ENCODE data around the gene PCID2. TPM values are rescaled to one million over a fixed set of nuclear protein-coding genes. Genes with fewer than 3 reads are reported as not detected.

PCID2 gene
- total and polyA plus RNA-seq, 8 donors = 25.9 to 81.7 (median 40.9) TPM

DNA sequence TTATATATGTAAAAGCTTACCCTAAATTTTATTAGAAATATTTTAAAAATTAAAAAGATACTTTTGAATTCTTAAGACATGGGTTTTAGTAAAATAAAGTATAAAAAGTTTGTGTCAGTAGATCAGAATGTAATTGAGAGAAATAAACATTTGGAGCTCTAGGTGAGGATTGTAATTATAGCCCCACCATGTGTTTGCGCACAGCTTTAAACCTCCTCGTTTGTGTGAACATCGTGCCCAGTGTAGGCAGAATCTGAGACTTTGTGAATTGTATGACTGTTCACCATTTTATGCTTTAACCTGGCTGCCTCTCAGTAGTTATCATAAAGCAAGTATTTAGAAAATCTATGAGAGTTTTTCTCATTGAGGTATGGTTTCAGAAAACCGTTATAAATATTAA, 30.1 kb upstream of the PCID2 start:
- Histone ChIP-seq H3K4me3 (no peak overlapping the region), H3K9me3 (no peaks in the 10 kb centered on the region), H3K36me3 (peaks cover 33 to 98% (median 94%) of the 10 kb centered on the region in 4 donors), H3K27ac (no peak overlapping the region), H3K4me1 (no peaks in the 10 kb centered on the region), H3K27me3 (no peaks in the 10 kb centered on the region)
- no peak for DNase-seq
- no peak for TF ChIP-seq EP300 (IDR thresholded peaks at IDR 0.05)
- TF ChIP-seq, protein P1, sequence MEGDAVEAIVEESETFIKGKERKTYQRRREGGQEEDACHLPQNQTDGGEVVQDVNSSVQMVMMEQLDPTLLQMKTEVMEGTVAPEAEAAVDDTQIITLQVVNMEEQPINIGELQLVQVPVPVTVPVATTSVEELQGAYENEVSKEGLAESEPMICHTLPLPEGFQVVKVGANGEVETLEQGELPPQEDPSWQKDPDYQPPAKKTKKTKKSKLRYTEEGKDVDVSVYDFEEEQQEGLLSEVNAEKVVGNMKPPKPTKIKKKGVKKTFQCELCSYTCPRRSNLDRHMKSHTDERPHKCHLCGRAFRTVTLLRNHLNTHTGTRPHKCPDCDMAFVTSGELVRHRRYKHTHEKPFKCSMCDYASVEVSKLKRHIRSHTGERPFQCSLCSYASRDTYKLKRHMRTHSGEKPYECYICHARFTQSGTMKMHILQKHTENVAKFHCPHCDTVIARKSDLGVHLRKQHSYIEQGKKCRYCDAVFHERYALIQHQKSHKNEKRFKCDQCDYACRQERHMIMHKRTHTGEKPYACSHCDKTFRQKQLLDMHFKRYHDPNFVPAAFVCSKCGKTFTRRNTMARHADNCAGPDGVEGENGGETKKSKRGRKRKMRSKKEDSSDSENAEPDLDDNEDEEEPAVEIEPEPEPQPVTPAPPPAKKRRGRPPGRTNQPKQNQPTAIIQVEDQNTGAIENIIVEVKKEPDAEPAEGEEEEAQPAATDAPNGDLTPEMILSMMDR (IDR thresholded peaks at IDR 0.05) = no peak
- TF ChIP-seq POLR2A (IDR thresholded peaks at IDR 0.05) = no peak
- no peak for TF ChIP-seq POLR2AphosphoS5 (IDR thresholded peaks at IDR 0.05)
- intact Hi-C loops (cut with DNase I; ENCODE audit: low total_unique reads) = no loop called here
- 74 to 91% (median 84%) methylated on average over 4 of the region's 4 CpGs for WGBS, 5 donors

DNA sequence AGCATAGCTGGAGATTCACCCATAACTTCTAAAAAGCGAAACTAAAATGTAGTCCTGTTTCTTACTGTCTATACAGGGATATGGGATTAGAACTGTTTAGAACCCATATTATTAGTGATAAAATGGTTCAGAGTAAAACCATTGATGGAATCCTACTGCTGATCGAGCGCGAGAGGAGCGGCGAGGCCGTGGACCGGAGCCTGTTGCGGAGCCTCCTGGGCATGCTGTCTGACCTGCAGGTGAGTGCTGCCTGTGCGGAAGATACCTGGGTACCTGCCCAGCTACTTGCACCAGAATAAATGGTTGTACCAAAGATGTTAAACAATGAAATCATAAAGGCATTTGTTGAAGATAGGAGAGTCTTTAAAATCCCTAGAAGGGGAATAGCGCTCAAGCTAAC, 24.6 kb upstream of the PCID2 start:
- no peaks in the 10 kb centered on the region for H3K9me3 ChIP-seq
- no peak for DNase-seq
- peaks cover 41 to 98% (median 96%) of the 10 kb centered on the region in 4 donors for H3K36me3 ChIP-seq
- H3K4me3 ChIP-seq = no peak overlapping the region
- 97 to 99% (median 98%) methylated on average over 11 of the region's 11 CpGs for WGBS, 5 donors
- TF ChIP-seq, protein P1 (IDR thresholded peaks at IDR 0.05) = no peak
- TF ChIP-seq POLR2AphosphoS5 (IDR thresholded peaks at IDR 0.05) = no peak
- TF ChIP-seq POLR2A (IDR thresholded peaks at IDR 0.05) = no peak
- no peak for TF ChIP-seq EP300 (IDR thresholded peaks at IDR 0.05)
- no peaks in the 10 kb centered on the region for H3K4me1 ChIP-seq
- no peak overlapping the region for H3K27ac ChIP-seq
- intact Hi-C loops (cut with DNase I; ENCODE audit: low total_unique reads) = no loop called here
- no peaks in the 10 kb centered on the region for H3K27me3 ChIP-seq

DNA sequence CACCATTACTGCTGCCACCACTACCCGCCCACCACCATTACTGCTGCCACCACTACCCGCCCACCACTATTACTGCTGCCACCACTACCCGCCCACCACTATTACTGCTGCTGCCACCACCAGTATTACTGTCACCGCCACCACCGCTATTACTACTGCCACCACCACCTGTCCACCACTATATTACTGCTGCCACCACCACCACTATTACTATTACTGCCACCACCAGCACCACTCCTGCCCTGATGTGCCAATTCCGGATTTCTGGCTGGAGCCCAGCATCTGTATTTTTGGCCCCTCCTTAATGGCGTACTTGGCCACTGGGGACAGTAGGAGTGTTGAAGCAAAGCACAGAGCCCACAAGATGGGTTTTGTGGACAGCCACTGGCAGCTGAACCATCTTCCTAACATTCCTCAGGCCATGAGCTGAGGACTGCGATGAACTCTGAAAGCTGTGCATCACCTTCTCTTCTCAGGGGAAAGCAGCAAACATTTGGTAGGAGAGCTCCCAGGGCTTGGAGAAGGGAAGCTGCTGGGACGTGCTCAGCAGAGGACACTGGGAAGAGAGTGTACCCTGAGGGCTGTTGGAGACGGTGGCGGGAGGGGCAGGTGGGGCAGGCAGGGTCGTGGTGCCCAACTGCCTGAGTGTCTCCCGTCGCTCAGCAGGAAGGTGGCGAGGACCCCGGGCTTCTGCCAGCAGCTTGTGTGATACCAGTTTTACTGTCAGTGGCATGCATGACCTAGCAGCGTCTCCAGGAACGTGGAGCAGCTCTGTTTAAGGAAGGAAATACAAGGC, 23.9 kb upstream of the PCID2 start:
- TF ChIP-seq POLR2AphosphoS5 (IDR thresholded peaks at IDR 0.05) (no peak), EP300 (IDR thresholded peaks at IDR 0.05) (no peak), POLR2A (IDR thresholded peaks at IDR 0.05) (no peak)
- TF ChIP-seq, protein P1 (IDR thresholded peaks at IDR 0.05) = no peak
- 80 to 95% (median 91%) methylated on average over 16 to 18 of the region's 18 CpGs for WGBS, 5 donors
- no peak overlapping the region for H3K4me3 ChIP-seq
- DNase-seq = no peak
- no peaks in the 10 kb centered on the region for H3K27me3 ChIP-seq
- peaks cover 45 to 99% (median 96%) of the 10 kb centered on the region in 4 donors for H3K36me3 ChIP-seq
- no peaks in the 10 kb centered on the region for H3K9me3 ChIP-seq
- intact Hi-C loops (cut with DNase I; ENCODE audit: low total_unique reads) = no loop called here
- H3K4me1 ChIP-seq = no peaks in the 10 kb centered on the region
- H3K27ac ChIP-seq = no peak overlapping the region

DNA sequence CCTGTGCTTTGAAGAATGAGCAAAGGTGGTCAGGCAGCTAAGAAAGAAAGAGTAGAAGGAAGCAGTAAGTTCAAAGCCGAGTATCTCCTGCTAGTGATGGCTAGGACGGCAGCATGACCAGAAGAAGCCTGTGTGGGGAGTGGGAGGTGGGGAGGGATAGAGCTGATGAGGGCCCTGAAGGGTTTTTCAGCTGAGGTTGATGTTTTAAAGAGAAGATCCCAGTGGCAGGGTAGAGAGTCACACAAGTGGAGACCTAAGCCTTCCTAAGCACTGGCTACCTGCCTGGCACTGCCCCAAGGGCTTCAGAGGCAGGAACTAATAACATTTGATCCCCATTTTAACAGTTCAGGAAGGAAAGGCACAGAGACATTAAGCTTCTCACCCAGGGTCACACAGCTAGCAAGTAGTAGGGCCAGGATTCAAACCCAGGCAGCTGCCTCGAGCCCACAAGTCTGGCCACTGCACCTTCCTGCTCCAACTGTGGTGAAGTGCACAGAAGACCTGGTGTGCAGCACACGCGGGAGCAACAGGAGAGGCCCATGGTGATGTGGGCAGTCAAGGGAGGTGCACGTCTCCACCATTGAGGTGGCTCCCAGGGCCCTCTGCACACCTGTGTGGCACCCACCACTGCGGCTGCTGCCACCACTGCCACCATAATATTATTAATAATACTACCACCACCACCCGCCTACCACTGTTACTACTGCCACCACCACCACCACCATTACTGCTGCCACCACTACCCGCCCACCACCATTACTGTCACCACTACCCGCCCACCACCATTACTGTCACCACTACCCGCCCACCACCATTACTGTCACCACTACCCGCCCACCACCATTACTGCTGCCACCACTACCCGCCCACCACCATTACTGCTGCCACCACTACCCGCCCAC, 23.1 kb upstream of the PCID2 start:
- H3K4me3 ChIP-seq = no peak overlapping the region
- TF ChIP-seq EP300 (IDR thresholded peaks at IDR 0.05) (no peak), POLR2AphosphoS5 (IDR thresholded peaks at IDR 0.05) (no peak), POLR2A (IDR thresholded peaks at IDR 0.05) (no peak)
- DNase-seq = no peak
- H3K27ac ChIP-seq = no peak overlapping the region
- intact Hi-C loops (cut with DNase I; ENCODE audit: low total_unique reads) = no loop called here
- no peaks in the 10 kb centered on the region for H3K9me3 ChIP-seq
- H3K36me3 ChIP-seq = peaks cover 39 to 99% (median 96%) of the 10 kb centered on the region in 4 donors
- no peaks in the 10 kb centered on the region for H3K4me1 ChIP-seq
- H3K27me3 ChIP-seq = no peaks in the 10 kb centered on the region
- WGBS, 5 donors = 80 to 86% (median 81%) methylated on average over 13 to 14 of the region's 14 CpGs

Data from stomach (tissue), 9 donors.